Transverse colon (tissue), 4 donors: ENCODE measurements around the gene DRG2. TPM values are rescaled to one million over a fixed set of nuclear protein-coding genes. Genes with fewer than 3 reads are reported as not detected.

ENCODE experiments used
- DNase-seq: peaks from one replicate; pipeline ENCODE4 v3.0.0-alpha.2; 2019
- H3K27ac ChIP-seq, 4 donors: fragments of 200-600 bp; sonication (generic); 2 replicates each; pipeline ENCODE4 v1.5.1; 2016 to 2018; ENCODE audit warnings: inconsistent platforms in 4 of 4
- H3K27me3 ChIP-seq: fragments of 200-600 bp; sonication (generic); 2 replicates; pipeline ENCODE4 v1.5.1; 2017; ENCODE audit warnings: inconsistent platforms
- H3K36me3 ChIP-seq, 4 donors: fragments of 200-600 bp; sonication (generic); 2 replicates each; pipeline ENCODE4 v1.5.1; 2017 to 2019; ENCODE audit warnings: inconsistent platforms in 4 of 4
- H3K4me1 ChIP-seq, 4 donors: fragments of 200-600 bp; sonication (generic); 2 replicates each; pipeline ENCODE4 v1.5.1; 2017 to 2020; ENCODE audit warnings: inconsistent platforms in 4 of 4
- H3K4me3 ChIP-seq, 4 donors: fragments of 200-600 bp; sonication (generic); 1 replicate in 1 of 4; 2 replicates in 3 of 4; pipeline versions ENCODE4 v1.5.1 to v1.6.1; 2017 to 2019; ENCODE audit warnings: inconsistent platforms in 4 of 4
- H3K9me3 ChIP-seq, 2 donors: fragments of 200-600 bp; sonication (generic); 2 replicates each; pipeline ENCODE4 v1.5.1; 2017 to 2019; ENCODE audit warnings: inconsistent platforms in 2 of 2
- EP300 ChIP-seq: sonication (generic); formaldehyde crosslinking; IDR thresholded peaks from one replicate; pipeline ENCODE4 v1.6.1; 2017; ENCODE audit warnings: antibody characterized with exemption, low read depth
- POLR2A ChIP-seq: fragments of 450-650 bp; IDR thresholded peaks from one replicate; pipeline ENCODE4 v1.6.1; 2016; ENCODE audit warnings: antibody characterized with exemption, mild to moderate bottlenecking, moderate library complexity
- POLR2AphosphoS5 ChIP-seq, 3 donors: sonication (generic); formaldehyde crosslinking; IDR thresholded peaks; one replicate each; pipeline ENCODE4 v1.6.1; 2016; ENCODE audit warnings: antibody characterized with exemption in 3 of 3
- WGBS, 2 donors: methylation state at CpG; one replicate each; pipeline ENCODE4 v1.1.5; 2018; ENCODE audit warnings: low coverage in 1 of 2; 5-methylcytosine and 5-hydroxymethylcytosine counted together
- in situ Hi-C, 4 donors: fragments of 200-750 bp; cut with MboI; loops; one replicate each; pipeline versions ENCODE4 v1.15.0 to v1.15.1; 2017; ENCODE audit warnings: low sequenced_read_pairs in 3 of 4, low pct_ligation_motif_present in 1 of 4, low pct_unique_long_range_greater_than_20kb in 1 of 4
- intact Hi-C: fragments of 100-400 bp; cut with DNase I; formaldehyde crosslinking; loops from one replicate; pipeline ENCODE4 v1.15.1; 2023; ENCODE audit warnings: low total_unique reads
- total RNA-seq, 4 donors: library from RNA; depleted of rRNA; stranded (reverse); fragments of >200 nt; gene quantifications; one replicate each; pipeline ENCODE4 v1.1.0, GENCODE V29; 2016
- TF ChIP-seq, protein P1 (sequence below), 5 experiments: fragments of 200-600 bp in 3 of 5; fragments of 450-650 bp in 2 of 5; sonication (generic) in 3 of 5; IDR thresholded peaks; 1 replicate in 2 of 5; 2 replicates in 3 of 5; pipeline ENCODE4 v1.5.1; 2016 to 2017; ENCODE audit warnings: antibody characterized with exemption in 5 of 5, inconsistent platforms in 3 of 5, mild to moderate bottlenecking in 2 of 5, moderate library complexity in 1 of 5

Gene DRG2
- total RNA-seq, 4 donors from 2014 or later: 27.9 to 90.6 (median 33.3) TPM

GRCh38 chr17:18138065-18138749 is 50.5 kb downstream of the DRG2 start:
- DNase-seq: no peak
- 58 to 78% methylated on average over 2 to 5 of the region's 8 CpGs for WGBS, 2 donors
- no peak overlapping the region for H3K27ac ChIP-seq
- H3K27me3 ChIP-seq: peaks cover under 1% of the 10 kb centered on the region
- H3K9me3 ChIP-seq: no peaks in the 10 kb centered on the region
- no peaks in the 10 kb centered on the region for H3K4me1 ChIP-seq
- no peak overlapping the region for H3K4me3 ChIP-seq
- intact Hi-C loops: no loop called here
- TF ChIP-seq, protein P1, sequence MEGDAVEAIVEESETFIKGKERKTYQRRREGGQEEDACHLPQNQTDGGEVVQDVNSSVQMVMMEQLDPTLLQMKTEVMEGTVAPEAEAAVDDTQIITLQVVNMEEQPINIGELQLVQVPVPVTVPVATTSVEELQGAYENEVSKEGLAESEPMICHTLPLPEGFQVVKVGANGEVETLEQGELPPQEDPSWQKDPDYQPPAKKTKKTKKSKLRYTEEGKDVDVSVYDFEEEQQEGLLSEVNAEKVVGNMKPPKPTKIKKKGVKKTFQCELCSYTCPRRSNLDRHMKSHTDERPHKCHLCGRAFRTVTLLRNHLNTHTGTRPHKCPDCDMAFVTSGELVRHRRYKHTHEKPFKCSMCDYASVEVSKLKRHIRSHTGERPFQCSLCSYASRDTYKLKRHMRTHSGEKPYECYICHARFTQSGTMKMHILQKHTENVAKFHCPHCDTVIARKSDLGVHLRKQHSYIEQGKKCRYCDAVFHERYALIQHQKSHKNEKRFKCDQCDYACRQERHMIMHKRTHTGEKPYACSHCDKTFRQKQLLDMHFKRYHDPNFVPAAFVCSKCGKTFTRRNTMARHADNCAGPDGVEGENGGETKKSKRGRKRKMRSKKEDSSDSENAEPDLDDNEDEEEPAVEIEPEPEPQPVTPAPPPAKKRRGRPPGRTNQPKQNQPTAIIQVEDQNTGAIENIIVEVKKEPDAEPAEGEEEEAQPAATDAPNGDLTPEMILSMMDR (IDR thresholded peaks at IDR 0.05): no peak
- TF ChIP-seq POLR2AphosphoS5 (IDR thresholded peaks at IDR 0.05) (no peak), POLR2A (no peak), EP300 (no peak)
- in situ Hi-C loops: no loop called here
- no peaks in the 10 kb centered on the region for H3K36me3 ChIP-seq

DNA sequence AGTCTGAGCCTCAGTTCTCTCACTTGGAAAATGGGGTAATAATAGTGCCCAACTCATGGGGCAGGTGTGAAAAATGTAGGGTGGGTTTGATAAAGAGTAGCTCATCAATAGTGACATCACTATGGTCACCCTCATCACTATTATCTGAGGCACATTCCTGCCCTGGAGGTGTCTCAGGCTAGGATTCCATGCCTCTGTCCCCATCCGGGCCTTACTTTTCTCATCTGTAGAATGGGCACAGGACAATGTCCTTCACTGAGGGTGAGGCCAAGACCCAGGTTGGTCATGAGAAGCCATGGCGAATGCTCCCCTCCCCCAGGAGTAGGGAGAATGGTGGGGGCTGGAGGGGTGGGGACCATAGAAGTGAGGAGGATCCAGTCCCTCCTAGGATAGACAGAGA is 51.3 kb downstream of the DRG2 start:
- DNase-seq: no peak

GRCh38 chr17:18139498-18139897 is 51.8 kb downstream of the DRG2 start:
- H3K4me1 ChIP-seq: no peaks in the 10 kb centered on the region
- H3K4me3 ChIP-seq: no peak overlapping the region
- WGBS, 2 donors: 89% methylated on average over 14 of the region's 14 CpGs; no CpG with 5 or more reads in 1 of the 2 donors
- no peaks in the 10 kb centered on the region for H3K36me3 ChIP-seq
- TF ChIP-seq POLR2AphosphoS5 (IDR thresholded peaks at IDR 0.05) (no peak), EP300 (no peak), POLR2A (no peak)
- TF ChIP-seq, protein P1 (IDR thresholded peaks at IDR 0.05): no peak
- in situ Hi-C loops: no loop called here
- H3K9me3 ChIP-seq: no peaks in the 10 kb centered on the region
- no peak overlapping the region for H3K27ac ChIP-seq
- DNase-seq: no peak
- intact Hi-C loops: no loop called here
- peaks cover 6% of the 10 kb centered on the region for H3K27me3 ChIP-seq

More for the DNA sequence above, 51.3 kb downstream of the DRG2 start:
- Histone ChIP-seq H3K4me3 (no peak overlapping the region), H3K9me3 (no peaks in the 10 kb centered on the region), H3K27ac (no peak overlapping the region), H3K27me3 (peaks cover 6% of the 10 kb centered on the region), H3K4me1 (no peaks in the 10 kb centered on the region), H3K36me3 (no peaks in the 10 kb centered on the region)
- in situ Hi-C loops (no loop called here), intact Hi-C loops (no loop called here)
- WGBS, 2 donors: 88% methylated on average over 2 of the region's 2 CpGs; no CpG with 5 or more reads in 1 of the 2 donors
- TF ChIP-seq, protein P1 (IDR thresholded peaks at IDR 0.05): no peak
- TF ChIP-seq POLR2AphosphoS5 (IDR thresholded peaks at IDR 0.05): no peak
- no peak for TF ChIP-seq EP300
- no peak for TF ChIP-seq POLR2A

- Histone ChIP-seq H3K9me3 (no peaks in the 10 kb centered on the region), H3K36me3 (no peaks in the 10 kb centered on the region), H3K4me3 (no peak overlapping the region), H3K27me3 (peaks cover 6% of the 10 kb centered on the region), H3K4me1 (no peaks in the 10 kb centered on the region), H3K27ac (no peak overlapping the region)
- intact Hi-C loops: loop anchor here (10.0 kb wide), 1 partner anchor 65 kb away; no protein-coding TSS in a partner anchor
- WGBS, 2 donors: 50 to 71% methylated on average over 1 to 3 of the region's 3 CpGs
- in situ Hi-C loops: loop anchor here in 1 of 4 donors (10.0 kb wide), 1 partner anchor 75 kb away; no protein-coding TSS in a partner anchor
- no peak for TF ChIP-seq EP300
- TF ChIP-seq, protein P1 (IDR thresholded peaks at IDR 0.05): no peak
- no peak for TF ChIP-seq POLR2AphosphoS5 (IDR thresholded peaks at IDR 0.05)
- TF ChIP-seq POLR2A: no peak
- no peak for DNase-seq
Observed at GRCh38 chr17:18139949-18140348, 52.2 kb downstream of the DRG2 start.
